ENCODE data around the gene JAG2.

- no peak for TF ChIP-seq CTCF (IDR thresholded peaks at IDR 0.05)
- TF ChIP-seq POLR2A (IDR thresholded peaks at IDR 0.05), result no peak
- TF ChIP-seq POLR2AphosphoS5 (IDR thresholded peaks at IDR 0.05), result no peak
Measured at GRCh38 chr14:105147671-105148603, 20.6 kb downstream of the JAG2 start.

Data from breast epithelium (tissue), 3 donors.